ENCODE data around the gene ACSL5.

Gene ACSL5

GRCh38 chr10:112351146-112351545 lies 22.8 kb upstream of the ACSL5 start:
- no peak overlapping the region for H3K4me3 ChIP-seq (ENCODE audit: insufficient read depth, low read depth, low read length)
- H3K27me3 ChIP-seq (ENCODE audit: control insufficient read depth, insufficient read depth, low read length, poor library complexity, severe bottlenecking) = no peaks in the 10 kb centered on the region
- H3K36me3 ChIP-seq (ENCODE audit: control insufficient read depth, insufficient read depth, low read length) = no peaks in the 10 kb centered on the region
- H3K27ac ChIP-seq (ENCODE audit: insufficient read depth, low read depth, low read length, poor library complexity, severe bottlenecking) = no peak overlapping the region
- WGBS, 2 experiments = 89% methylated on average over 8 of the region's 8 CpGs
- no peaks in the 10 kb centered on the region for H3K4me1 ChIP-seq (ENCODE audit: control insufficient read depth, insufficient read depth, low read length)
- H3K9me3 ChIP-seq (ENCODE audit: control insufficient read depth, low read length) = no peaks in the 10 kb centered on the region

DNA sequence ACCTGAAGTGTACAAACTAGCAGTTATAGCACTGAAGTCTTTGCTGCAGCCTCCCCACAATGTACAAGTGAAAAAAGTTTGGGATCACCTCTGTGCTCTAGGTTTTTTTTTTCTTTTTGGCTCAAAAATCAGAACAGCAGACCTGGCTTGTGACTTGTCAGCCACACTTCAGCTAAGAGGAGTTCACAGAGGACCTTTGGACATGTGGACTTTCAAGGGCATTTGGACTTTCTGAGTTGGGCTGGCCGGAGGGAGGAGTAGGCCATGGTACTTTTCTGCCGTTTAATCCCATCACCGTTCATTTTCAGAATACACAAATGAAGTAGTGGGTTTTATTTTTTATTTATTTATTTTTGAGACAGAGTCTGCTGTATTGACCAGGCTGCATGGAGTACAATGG lies 21.9 kb upstream of the ACSL5 start:
- Histone ChIP-seq H3K9me3 (ENCODE audit: control insufficient read depth, low read length) (no peaks in the 10 kb centered on the region), H3K4me1 (ENCODE audit: control insufficient read depth, insufficient read depth, low read length) (no peaks in the 10 kb centered on the region)
- WGBS, 2 experiments = 87 to 94% methylated on average over 2 to 3 of the region's 3 CpGs

DNA sequence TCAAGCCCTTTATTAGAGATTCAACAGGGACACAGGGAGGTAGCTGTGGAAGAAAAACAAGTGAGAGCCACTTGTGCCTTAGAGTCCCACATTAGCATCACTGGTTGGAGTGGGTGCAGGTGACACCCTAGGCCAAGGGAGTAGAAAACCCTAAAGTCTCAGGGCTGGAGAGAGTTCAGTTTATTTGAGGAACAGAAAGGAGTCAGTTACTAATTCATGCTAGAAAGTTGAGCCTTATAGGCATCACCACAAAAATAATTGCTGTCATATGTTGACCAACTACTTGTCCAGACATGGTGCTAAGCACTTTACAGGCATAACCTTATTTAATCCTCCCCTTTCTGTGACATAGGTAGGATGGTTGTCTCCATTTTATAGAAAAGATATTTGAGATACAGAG lies 20.9 kb upstream of the ACSL5 start:
- Histone ChIP-seq H3K4me3 (ENCODE audit: insufficient read depth, low read depth, low read length) (no peak overlapping the region), H3K4me1 (ENCODE audit: control insufficient read depth, insufficient read depth, low read length) (no peaks in the 10 kb centered on the region), H3K27ac (ENCODE audit: insufficient read depth, low read depth, low read length, poor library complexity, severe bottlenecking) (no peak overlapping the region), H3K27me3 (ENCODE audit: control insufficient read depth, insufficient read depth, low read length, poor library complexity, severe bottlenecking) (no peaks in the 10 kb centered on the region), H3K36me3 (ENCODE audit: control insufficient read depth, insufficient read depth, low read length) (no peaks in the 10 kb centered on the region), H3K9me3 (ENCODE audit: control insufficient read depth, low read length) (no peaks in the 10 kb centered on the region)

More for the DNA sequence above, 21.9 kb upstream of the ACSL5 start:
- H3K27ac ChIP-seq (ENCODE audit: insufficient read depth, low read depth, low read length, poor library complexity, severe bottlenecking) = no peak overlapping the region
- no peaks in the 10 kb centered on the region for H3K36me3 ChIP-seq (ENCODE audit: control insufficient read depth, insufficient read depth, low read length)
- no peak overlapping the region for H3K4me3 ChIP-seq (ENCODE audit: insufficient read depth, low read depth, low read length)
- H3K27me3 ChIP-seq (ENCODE audit: control insufficient read depth, insufficient read depth, low read length, poor library complexity, severe bottlenecking) = no peaks in the 10 kb centered on the region

DNA sequence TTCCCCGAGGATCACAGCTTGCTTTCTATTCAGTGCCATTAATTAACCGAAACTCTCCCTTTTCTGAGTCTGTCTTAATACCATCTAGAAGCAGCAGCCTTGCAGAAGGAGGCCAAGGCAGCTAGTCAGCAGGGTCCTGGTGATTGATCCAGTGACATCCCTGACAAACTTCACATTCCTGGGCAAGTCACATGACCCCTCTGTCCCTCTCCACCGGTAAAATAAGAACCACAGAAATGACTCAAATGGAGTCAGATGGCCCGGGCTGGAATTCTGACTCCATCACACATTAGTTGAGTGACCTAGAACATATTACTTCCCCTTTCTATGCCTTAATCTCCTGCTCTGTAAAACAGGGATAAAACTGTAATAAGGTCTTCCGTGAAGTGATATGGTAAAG lies 17.2 kb upstream of the ACSL5 start:
- no peaks in the 10 kb centered on the region for H3K27me3 ChIP-seq (ENCODE audit: control insufficient read depth, insufficient read depth, low read length, poor library complexity, severe bottlenecking)
- WGBS, 2 experiments = 55 to 56% methylated on average over 5 of the region's 5 CpGs
- no peak overlapping the region for H3K27ac ChIP-seq (ENCODE audit: insufficient read depth, low read depth, low read length, poor library complexity, severe bottlenecking)
- no peaks in the 10 kb centered on the region for H3K36me3 ChIP-seq (ENCODE audit: control insufficient read depth, insufficient read depth, low read length)
- no peaks in the 10 kb centered on the region for H3K9me3 ChIP-seq (ENCODE audit: control insufficient read depth, low read length)
- H3K4me3 ChIP-seq (ENCODE audit: insufficient read depth, low read depth, low read length) = no peak overlapping the region
- no peaks in the 10 kb centered on the region for H3K4me1 ChIP-seq (ENCODE audit: control insufficient read depth, insufficient read depth, low read length)

DNA sequence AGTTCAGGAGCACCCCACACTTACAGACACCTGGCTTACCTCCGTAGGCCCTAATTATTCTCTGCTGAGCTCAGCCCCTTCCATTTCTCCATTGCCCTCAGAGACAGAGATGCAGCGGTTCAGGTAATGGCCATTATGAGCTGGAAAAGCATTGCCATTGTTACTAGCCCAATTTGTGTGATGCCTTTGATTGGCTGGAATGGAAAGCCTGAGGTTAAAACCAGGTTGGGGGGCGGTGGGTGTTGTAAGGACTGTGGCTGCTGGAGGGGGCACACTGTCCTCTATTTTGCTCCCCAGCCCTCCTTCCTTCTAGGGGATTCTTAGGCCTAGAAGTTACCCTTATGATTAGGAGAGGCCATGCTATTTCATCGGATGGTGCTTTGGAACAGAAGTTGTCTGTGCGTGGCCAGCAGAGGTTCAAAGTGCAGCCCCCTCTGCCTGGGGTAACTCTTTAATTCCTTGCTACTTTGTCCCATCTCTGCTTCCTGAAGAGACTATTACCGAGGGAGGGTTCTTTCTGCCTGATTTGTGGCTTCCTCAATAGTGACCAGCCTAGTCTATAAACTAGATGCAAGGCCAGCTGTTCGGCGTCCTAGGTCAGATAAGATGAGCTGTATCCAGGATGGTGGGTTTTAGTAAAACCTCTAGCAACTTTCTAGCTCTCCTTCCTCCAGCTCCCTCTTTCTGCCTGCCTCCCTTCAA lies 14.2 kb upstream of the ACSL5 start:
- H3K4me3 ChIP-seq (ENCODE audit: insufficient read depth, low read depth, low read length) = no peak overlapping the region
- no peak overlapping the region for H3K27ac ChIP-seq (ENCODE audit: insufficient read depth, low read depth, low read length, poor library complexity, severe bottlenecking)
- 92 to 98% methylated on average over 8 of the region's 8 CpGs for WGBS, 2 experiments
- no peaks in the 10 kb centered on the region for H3K9me3 ChIP-seq (ENCODE audit: control insufficient read depth, low read length)
- no peaks in the 10 kb centered on the region for H3K27me3 ChIP-seq (ENCODE audit: control insufficient read depth, insufficient read depth, low read length, poor library complexity, severe bottlenecking)
- no peaks in the 10 kb centered on the region for H3K4me1 ChIP-seq (ENCODE audit: control insufficient read depth, insufficient read depth, low read length)
- no peaks in the 10 kb centered on the region for H3K36me3 ChIP-seq (ENCODE audit: control insufficient read depth, insufficient read depth, low read length)

- H3K27ac ChIP-seq (ENCODE audit: insufficient read depth, low read depth, low read length, poor library complexity, severe bottlenecking) = no peak overlapping the region
Measured at GRCh38 chr10:112360308-112361270, 13.3 kb upstream of the ACSL5 start.

DNA sequence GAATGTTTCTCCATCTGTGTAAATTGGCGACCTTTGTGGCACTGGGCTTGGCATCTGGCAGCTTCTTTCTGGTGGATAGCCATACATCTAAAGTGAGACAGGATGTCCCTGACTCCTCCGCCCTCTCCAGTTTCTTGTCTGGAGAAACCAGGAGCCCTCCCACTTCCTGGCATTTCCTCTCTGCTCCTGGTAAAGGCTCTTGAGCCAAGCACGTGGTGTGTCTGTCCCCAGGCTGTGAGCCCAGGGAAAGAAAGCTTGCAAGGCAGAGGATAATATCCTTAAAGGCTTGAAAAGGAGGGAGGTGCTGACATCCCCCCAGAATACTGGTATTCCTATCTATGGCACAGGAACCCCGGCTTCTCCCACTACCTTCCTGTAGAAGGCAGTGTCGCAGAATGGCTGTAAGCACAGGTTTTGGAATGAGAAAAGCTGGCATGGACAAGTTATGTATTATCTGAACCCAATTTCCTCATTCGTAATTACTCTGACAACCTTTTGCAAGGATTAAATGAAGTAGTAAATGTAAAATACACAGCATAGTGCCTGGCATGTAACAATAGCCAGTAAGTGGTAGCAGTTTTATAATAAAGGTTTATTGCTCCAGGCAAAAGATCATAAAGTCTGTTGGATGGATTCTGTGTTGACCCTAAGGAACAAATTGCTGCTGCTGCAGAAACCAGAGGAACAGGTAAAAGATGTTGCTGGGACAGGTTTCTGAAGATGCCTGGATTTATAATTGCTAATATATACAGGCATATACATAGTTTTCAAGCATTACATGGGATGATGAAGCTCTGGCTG lies 11.8 kb upstream of the ACSL5 start:
- WGBS, 2 experiments = 79 to 80% methylated on average over 6 of the region's 6 CpGs
- H3K27ac ChIP-seq (ENCODE audit: insufficient read depth, low read depth, low read length, poor library complexity, severe bottlenecking) = no peak overlapping the region

More at GRCh38 chr10:112360308-112361270, 13.3 kb upstream of the ACSL5 start:
- Histone ChIP-seq H3K4me1 (ENCODE audit: control insufficient read depth, insufficient read depth, low read length) (no peaks in the 10 kb centered on the region), H3K9me3 (ENCODE audit: control insufficient read depth, low read length) (no peaks in the 10 kb centered on the region), H3K4me3 (ENCODE audit: insufficient read depth, low read depth, low read length) (no peak overlapping the region), H3K27me3 (ENCODE audit: control insufficient read depth, insufficient read depth, low read length, poor library complexity, severe bottlenecking) (no peaks in the 10 kb centered on the region), H3K36me3 (ENCODE audit: control insufficient read depth, insufficient read depth, low read length) (no peaks in the 10 kb centered on the region)
- 71% methylated on average over 13 of the region's 13 CpGs for WGBS, 2 experiments

GRCh38 chr10:112362833-112363232 lies 11.1 kb upstream of the ACSL5 start:
- Histone ChIP-seq H3K4me1 (ENCODE audit: control insufficient read depth, insufficient read depth, low read length) (no peaks in the 10 kb centered on the region), H3K27ac (ENCODE audit: insufficient read depth, low read depth, low read length, poor library complexity, severe bottlenecking) (no peak overlapping the region), H3K36me3 (ENCODE audit: control insufficient read depth, insufficient read depth, low read length) (no peaks in the 10 kb centered on the region), H3K9me3 (ENCODE audit: control insufficient read depth, low read length) (no peaks in the 10 kb centered on the region), H3K27me3 (ENCODE audit: control insufficient read depth, insufficient read depth, low read length, poor library complexity, severe bottlenecking) (no peaks in the 10 kb centered on the region), H3K4me3 (ENCODE audit: insufficient read depth, low read depth, low read length) (no peak overlapping the region)
- 95% methylated on average over 8 of the region's 8 CpGs for WGBS, 2 experiments

More for the DNA sequence above, 11.8 kb upstream of the ACSL5 start:
- Histone ChIP-seq H3K27me3 (ENCODE audit: control insufficient read depth, insufficient read depth, low read length, poor library complexity, severe bottlenecking) (no peaks in the 10 kb centered on the region), H3K4me3 (ENCODE audit: insufficient read depth, low read depth, low read length) (no peak overlapping the region), H3K9me3 (ENCODE audit: control insufficient read depth, low read length) (no peaks in the 10 kb centered on the region), H3K4me1 (ENCODE audit: control insufficient read depth, insufficient read depth, low read length) (no peaks in the 10 kb centered on the region), H3K36me3 (ENCODE audit: control insufficient read depth, insufficient read depth, low read length) (no peaks in the 10 kb centered on the region)

GRCh38 chr10:112363696-112364688 lies 9.9 kb upstream of the ACSL5 start:
- 87 to 93% methylated on average over 22 of the region's 22 CpGs for WGBS, 2 experiments
- no peaks in the 10 kb centered on the region for H3K4me1 ChIP-seq (ENCODE audit: control insufficient read depth, insufficient read depth, low read length)
- H3K27me3 ChIP-seq (ENCODE audit: control insufficient read depth, insufficient read depth, low read length, poor library complexity, severe bottlenecking) = no peaks in the 10 kb centered on the region
- H3K9me3 ChIP-seq (ENCODE audit: control insufficient read depth, low read length) = no peaks in the 10 kb centered on the region
- no peaks in the 10 kb centered on the region for H3K36me3 ChIP-seq (ENCODE audit: control insufficient read depth, insufficient read depth, low read length)
- H3K27ac ChIP-seq (ENCODE audit: insufficient read depth, low read depth, low read length, poor library complexity, severe bottlenecking) = no peak overlapping the region
- H3K4me3 ChIP-seq (ENCODE audit: insufficient read depth, low read depth, low read length) = no peak overlapping the region
